Measurements from ENCODE around the gene RNF113A.
"Not testable (repeated sequence)": the region's sequence is repeated elsewhere in the genome, so short reads cannot be mapped to it uniquely, and the experiment has no call there.

Gene RNF113A

GRCh38 chrX:119828446-119828845, 43.1 kb downstream of the RNF113A start:
- DNase-seq, result no peak

GRCh38 chrX:119826399-119826959, 45.1 kb downstream of the RNF113A start:
- no peak for DNase-seq

- not testable (repeated sequence) for DNase-seq
Observed at GRCh38 chrX:119824221-119824620, 47.3 kb downstream of the RNF113A start.

- DNase-seq, result not testable (repeated sequence)
Observed at GRCh38 chrX:119821703-119822102, 49.8 kb downstream of the RNF113A start.
